NB4 (cell line): ENCODE measurements around the gene ADAM12.

Experiments used
- DNase-seq: peaks from one replicate; pipeline ENCODE4 v3.0.0; 2010; ENCODE audit warnings: low read depth
- H3K4me3 ChIP-seq: one replicate; pipeline ENCODE4 v1.5.1; 2011; ENCODE audit warnings: mild to moderate bottlenecking, low read depth, low read length, moderate library complexity
- CTCF ChIP-seq: IDR thresholded peaks from one replicate; pipeline ENCODE4 v1.5.1; 2012; ENCODE audit warnings: low read depth, low read length
- MAX ChIP-seq: IDR thresholded peaks from 2 replicates; pipeline ENCODE4 v1.6.1; 2011; ENCODE audit warnings: low read depth, low read length
- MYC ChIP-seq: IDR thresholded peaks from 2 replicates; pipeline ENCODE4 v1.6.1; 2011; ENCODE audit warnings: low read depth, low read length
- POLR2A ChIP-seq: IDR thresholded peaks from 2 replicates; pipeline ENCODE4 v1.6.1; 2011; ENCODE audit warnings: mild to moderate bottlenecking; ENCODE audit not compliant: insufficient read length; ENCODE audit errors: extremely low read depth

The ADAM12 gene

GRCh38 chr10:126387931-126388911 is at the start of gene ADAM12:
Gene ADAM12, minus strand, starts transcription at chr10:126388477. Its CDS starts 332 bp downstream, at chr10:126388145.
- DNase-seq, result no peak
- TF ChIP-seq POLR2A (no peak), MAX (no peak), CTCF (no peak), MYC (no peak)
- no peak within 1 kb of the TSS for H3K4me3 ChIP-seq

- no peak overlapping the region for H3K4me3 ChIP-seq
- no peak for TF ChIP-seq MYC
- TF ChIP-seq POLR2A, result no peak
- no peak for TF ChIP-seq CTCF
- TF ChIP-seq MAX, result no peak
- no peak for DNase-seq
Observed at GRCh38 chr10:126437635-126438406, 49.5 kb upstream of the ADAM12 start.

- TF ChIP-seq MAX (no peak), MYC (no peak), CTCF (no peak), POLR2A (no peak)
- no peak for DNase-seq
- H3K4me3 ChIP-seq, result no peak overlapping the region
Observed at GRCh38 chr10:126434235-126434634, 46.0 kb upstream of the ADAM12 start.

- H3K4me3 ChIP-seq, result no peak overlapping the region
Observed at GRCh38 chr10:126433351-126433750, 45.1 kb upstream of the ADAM12 start.

More at GRCh38 chr10:126433351-126433750, 45.1 kb upstream of the ADAM12 start:
- no peak for TF ChIP-seq MYC
- no peak for TF ChIP-seq CTCF
- TF ChIP-seq MAX, result no peak
- no peak for TF ChIP-seq POLR2A
- no peak for DNase-seq
